ENCODE data around the gene CCDC88B.

Gene CCDC88B

GRCh38 chr11:64292460-64293254 is 47.3 kb upstream of the CCDC88B start:
- TF ChIP-seq TAF1 (IDR thresholded peaks at IDR 0.05; ENCODE audit: borderline replicate concordance, insufficient read depth, low read length) (no peak), POLR2AphosphoS5 (IDR thresholded peaks at IDR 0.05; ENCODE audit: low read depth, low read length) (no peak), SIN3A (IDR thresholded peaks at IDR 0.05; ENCODE audit: borderline replicate concordance, insufficient read depth, low read length) (no peak), REST (IDR thresholded peaks at IDR 0.05; ENCODE audit: insufficient read depth in 1 of 2, low read depth in 2 of 2, low read length in 2 of 2) (no peak), FOXP2 (optimal IDR thresholded peaks at IDR 0.05; ENCODE audit: borderline replicate concordance, extremely low read depth, extremely low read length, insufficient read depth) (no peak)

GRCh38 chr11:64294774-64295173 is 45.2 kb upstream of the CCDC88B start:
- TF ChIP-seq SIN3A (IDR thresholded peaks at IDR 0.05; ENCODE audit: borderline replicate concordance, insufficient read depth, low read length) (no peak), FOXP2 (optimal IDR thresholded peaks at IDR 0.05; ENCODE audit: borderline replicate concordance, extremely low read depth, extremely low read length, insufficient read depth) (no peak), TAF1 (IDR thresholded peaks at IDR 0.05; ENCODE audit: borderline replicate concordance, insufficient read depth, low read length) (no peak), REST (IDR thresholded peaks at IDR 0.05; ENCODE audit: insufficient read depth in 1 of 2, low read depth in 2 of 2, low read length in 2 of 2) (no peak), POLR2AphosphoS5 (IDR thresholded peaks at IDR 0.05; ENCODE audit: low read depth, low read length) (no peak)

GRCh38 chr11:64295760-64296159 is 44.2 kb upstream of the CCDC88B start:
- no peak for TF ChIP-seq TAF1 (IDR thresholded peaks at IDR 0.05; ENCODE audit: borderline replicate concordance, insufficient read depth, low read length)

GRCh38 chr11:64296236-64296635 is 43.8 kb upstream of the CCDC88B start:
- TF ChIP-seq SIN3A (IDR thresholded peaks at IDR 0.05; ENCODE audit: borderline replicate concordance, insufficient read depth, low read length) (no peak), POLR2AphosphoS5 (IDR thresholded peaks at IDR 0.05; ENCODE audit: low read depth, low read length) (no peak), FOXP2 (optimal IDR thresholded peaks at IDR 0.05; ENCODE audit: borderline replicate concordance, extremely low read depth, extremely low read length, insufficient read depth) (no peak), TAF1 (IDR thresholded peaks at IDR 0.05; ENCODE audit: borderline replicate concordance, insufficient read depth, low read length) (no peak), REST (IDR thresholded peaks at IDR 0.05; ENCODE audit: insufficient read depth in 1 of 2, low read depth in 2 of 2, low read length in 2 of 2) (no peak)

GRCh38 chr11:64296830-64297698 is 42.9 kb upstream of the CCDC88B start:
- no peak for TF ChIP-seq FOXP2 (optimal IDR thresholded peaks at IDR 0.05; ENCODE audit: borderline replicate concordance, extremely low read depth, extremely low read length, insufficient read depth)
- TF ChIP-seq REST (IDR thresholded peaks at IDR 0.05; ENCODE audit: insufficient read depth in 1 of 2, low read depth in 2 of 2, low read length in 2 of 2), result no peak
- no peak for TF ChIP-seq SIN3A (IDR thresholded peaks at IDR 0.05; ENCODE audit: borderline replicate concordance, insufficient read depth, low read length)
- TF ChIP-seq TAF1 (IDR thresholded peaks at IDR 0.05; ENCODE audit: borderline replicate concordance, insufficient read depth, low read length), result no peak
- no peak for TF ChIP-seq POLR2AphosphoS5 (IDR thresholded peaks at IDR 0.05; ENCODE audit: low read depth, low read length)

All from PFSK-1 (cell line).